Activated T-helper 1 cell treated with anti-CD3 and anti-CD28 coated beads, Interleukin-12 subunit alpha, Interleukin-12 subunit beta, Interleukin-2, Interleukin-4 antibody, amounts not matched to agents 30 ng/mL and 10 ng/mL and 1 ng/mL, durations not matched to agents 14 hours and 24 hours and 36 hours (primary cell): ENCODE data around the gene CD6. TPM values are rescaled to one million over a fixed set of nuclear protein-coding genes. Genes with fewer than 3 reads are reported as not detected.

Source experiments
- DNase-seq: peaks from one replicate; pipeline ENCODE4 v3.0.0; 2021; ENCODE audit warnings: low spot score
- H3K27ac Mint-ChIP-seq: one replicate; pipeline ENCODE4 v1.8.0; 2021; ENCODE audit warnings: mild to moderate bottlenecking, mixed read lengths
- H3K27me3 Mint-ChIP-seq: one replicate; pipeline ENCODE4 v1.8.0; 2022; ENCODE audit warnings: mild to moderate bottlenecking, moderate library complexity, mixed read lengths; ENCODE audit not compliant: insufficient read depth
- H3K36me3 Mint-ChIP-seq: one replicate; pipeline ENCODE4 v1.8.0; 2021; ENCODE audit warnings: low read depth, mixed read lengths
- H3K4me1 Mint-ChIP-seq: one replicate; pipeline ENCODE4 v1.8.0; 2021; ENCODE audit warnings: low read depth, mixed read lengths
- H3K4me3 Mint-ChIP-seq: one replicate; pipeline ENCODE4 v1.8.0; 2021; ENCODE audit warnings: mild to moderate bottlenecking, moderate library complexity, mixed read lengths
- H3K9me3 Mint-ChIP-seq: one replicate; pipeline ENCODE4 v1.8.0; 2021; ENCODE audit warnings: mixed read lengths
- intact Hi-C: fragments of 100-400 bp; cut with micrococcal nuclease; formaldehyde crosslinking; loops from one replicate; pipeline ENCODE4 v1.15.1; 2024
- total RNA-seq: library from RNA; stranded (reverse); gene quantifications from 2 replicates; pipeline ENCODE4 v1.2.3, GENCODE V29; 2022

CD6 gene
- total RNA-seq, 1 donor from 2014 or later, result 411 TPM

GRCh38 chr11:60938500-60938899 lies 33.0 kb upstream of the CD6 start:
- Mint-ChIP-seq H3K4me3 (no peak overlapping the region), H3K4me1 (peaks cover 7% of the 10 kb centered on the region), H3K27ac (no peak overlapping the region), H3K36me3 (no peaks in the 10 kb centered on the region), H3K27me3 (peaks cover 3% of the 10 kb centered on the region), H3K9me3 (no peaks in the 10 kb centered on the region)
- intact Hi-C loops, result no loop called here
- no peak for DNase-seq

- Mint-ChIP-seq H3K9me3 (no peaks in the 10 kb centered on the region), H3K36me3 (no peaks in the 10 kb centered on the region), H3K27ac (no peak overlapping the region)
These were observed 32.2 kb upstream of the CD6 start for GRCh38 chr11:60939301-60939700.

GRCh38 chr11:60939855-60940254 lies 31.6 kb upstream of the CD6 start:
- intact Hi-C loops, result no loop called here
- H3K27ac Mint-ChIP-seq, result no peak overlapping the region
- H3K27me3 Mint-ChIP-seq, result peaks cover 3% of the 10 kb centered on the region
- no peak overlapping the region for H3K4me3 Mint-ChIP-seq
- H3K36me3 Mint-ChIP-seq, result no peaks in the 10 kb centered on the region
- no peak for DNase-seq
- peaks cover 7% of the 10 kb centered on the region for H3K4me1 Mint-ChIP-seq
- no peaks in the 10 kb centered on the region for H3K9me3 Mint-ChIP-seq

More at GRCh38 chr11:60939301-60939700, 32.2 kb upstream of the CD6 start:
- Mint-ChIP-seq H3K4me1 (peaks cover 7% of the 10 kb centered on the region), H3K4me3 (no peak overlapping the region), H3K27me3 (peaks cover 3% of the 10 kb centered on the region)
- intact Hi-C loops, result no loop called here
- no peak for DNase-seq

- no peak for DNase-seq
- H3K36me3 Mint-ChIP-seq, result no peaks in the 10 kb centered on the region
- no peak overlapping the region for H3K27ac Mint-ChIP-seq
- peaks cover 7% of the 10 kb centered on the region for H3K4me1 Mint-ChIP-seq
- H3K27me3 Mint-ChIP-seq, result peaks cover 6% of the 10 kb centered on the region
- no peak overlapping the region for H3K4me3 Mint-ChIP-seq
- no peaks in the 10 kb centered on the region for H3K9me3 Mint-ChIP-seq
- intact Hi-C loops, result no loop called here
These were observed 29.9 kb upstream of the CD6 start for GRCh38 chr11:60941371-60942119.

GRCh38 chr11:60942219-60942618 lies 29.3 kb upstream of the CD6 start:
- intact Hi-C loops, result no loop called here
- H3K9me3 Mint-ChIP-seq, result no peaks in the 10 kb centered on the region
- no peaks in the 10 kb centered on the region for H3K36me3 Mint-ChIP-seq
- peaks cover 6% of the 10 kb centered on the region for H3K27me3 Mint-ChIP-seq
- DNase-seq, result no peak
- peaks cover 7% of the 10 kb centered on the region for H3K4me1 Mint-ChIP-seq
- H3K27ac Mint-ChIP-seq, result no peak overlapping the region
- no peak overlapping the region for H3K4me3 Mint-ChIP-seq

- H3K27me3 Mint-ChIP-seq, result peaks cover 6% of the 10 kb centered on the region
- no peak overlapping the region for H3K27ac Mint-ChIP-seq
- no peak overlapping the region for H3K4me3 Mint-ChIP-seq
- no peaks in the 10 kb centered on the region for H3K36me3 Mint-ChIP-seq
- no peak for DNase-seq
- peaks cover 7% of the 10 kb centered on the region for H3K4me1 Mint-ChIP-seq
- intact Hi-C loops, result no loop called here
- H3K9me3 Mint-ChIP-seq, result no peaks in the 10 kb centered on the region
These were observed 28.4 kb upstream of the CD6 start for GRCh38 chr11:60942970-60943565.

GRCh38 chr11:60944490-60945294 lies 26.8 kb upstream of the CD6 start:
- DNase-seq, result no peak
- H3K9me3 Mint-ChIP-seq, result no peaks in the 10 kb centered on the region
- peaks cover 10% of the 10 kb centered on the region for H3K27me3 Mint-ChIP-seq
- H3K4me3 Mint-ChIP-seq, result no peak overlapping the region
- H3K27ac Mint-ChIP-seq, result no peak overlapping the region
- H3K36me3 Mint-ChIP-seq, result no peaks in the 10 kb centered on the region
- intact Hi-C loops, result no loop called here
- H3K4me1 Mint-ChIP-seq, result peaks cover 7% of the 10 kb centered on the region

GRCh38 chr11:60945295-60945667 lies 26.2 kb upstream of the CD6 start:
- intact Hi-C loops, result no loop called here
- Mint-ChIP-seq H3K27ac (no peak overlapping the region), H3K9me3 (no peaks in the 10 kb centered on the region), H3K4me1 (peaks cover 2% of the 10 kb centered on the region), H3K36me3 (no peaks in the 10 kb centered on the region), H3K4me3 (no peak overlapping the region), H3K27me3 (peaks cover 13% of the 10 kb centered on the region)
- DNase-seq, result no peak

- peaks cover 18% of the 10 kb centered on the region for H3K27me3 Mint-ChIP-seq
- H3K27ac Mint-ChIP-seq, result no peak overlapping the region
- no peaks in the 10 kb centered on the region for H3K36me3 Mint-ChIP-seq
- no peak for DNase-seq
- H3K9me3 Mint-ChIP-seq, result no peaks in the 10 kb centered on the region
- intact Hi-C loops, result no loop called here
- H3K4me3 Mint-ChIP-seq, result no peak overlapping the region
- H3K4me1 Mint-ChIP-seq, result peaks cover 2% of the 10 kb centered on the region
These were observed 24.7 kb upstream of the CD6 start for GRCh38 chr11:60946601-60947264.

GRCh38 chr11:60947700-60948099 lies 23.8 kb upstream of the CD6 start:
- Mint-ChIP-seq H3K4me3 (no peak overlapping the region), H3K9me3 (no peaks in the 10 kb centered on the region), H3K27ac (no peak overlapping the region), H3K4me1 (peaks cover 11% of the 10 kb centered on the region), H3K36me3 (no peaks in the 10 kb centered on the region), H3K27me3 (peaks cover 26% of the 10 kb centered on the region)
- no peak for DNase-seq
- intact Hi-C loops, result no loop called here

GRCh38 chr11:60948250-60948649 lies 23.2 kb upstream of the CD6 start:
- Mint-ChIP-seq H3K9me3 (no peaks in the 10 kb centered on the region), H3K27me3 (peaks cover 30% of the 10 kb centered on the region), H3K4me1 (peaks cover 15% of the 10 kb centered on the region), H3K27ac (no peak overlapping the region), H3K36me3 (no peaks in the 10 kb centered on the region), H3K4me3 (no peak overlapping the region)
- intact Hi-C loops, result no loop called here
- no peak for DNase-seq

- H3K9me3 Mint-ChIP-seq, result no peaks in the 10 kb centered on the region
- H3K36me3 Mint-ChIP-seq, result no peaks in the 10 kb centered on the region
- DNase-seq, result no peak
- no peak overlapping the region for H3K27ac Mint-ChIP-seq
- peaks cover 15% of the 10 kb centered on the region for H3K4me1 Mint-ChIP-seq
- intact Hi-C loops, result no loop called here
- H3K27me3 Mint-ChIP-seq, result peaks cover 34% of the 10 kb centered on the region
- H3K4me3 Mint-ChIP-seq, result peak overlapping the region; percentile 22
These were observed 21.5 kb upstream of the CD6 start for GRCh38 chr11:60950024-60950423.
